Activated CD4-positive, alpha-beta memory T cell treated with anti-CD3 and anti-CD28 coated beads for 36 hours (primary cell): ENCODE data around the gene ARFGEF2. TPM values are rescaled to one million over a fixed set of nuclear protein-coding genes. Genes with fewer than 3 reads are reported as not detected.

Experiments
- CTCF ChIA-PET: fragments of 350-600 bp; sonication (Branson Sonifier 250); formaldehyde crosslinking; loops from one replicate; lab custom pipeline; 2021; ENCODE audit warnings: antibody characterized with exemption, inconsistent platforms; lab: Charles Lee
- POLR2A ChIA-PET: fragments of 350-600 bp; sonication (Branson Sonifier 250); formaldehyde crosslinking; loops from one replicate; lab custom pipeline; 2021; ENCODE audit warnings: antibody characterized with exemption; lab: Charles Lee
- DNase-seq: peaks from one replicate; pipeline ENCODE4 v3.0.0-alpha.2; 2020
- H3K27ac Mint-ChIP-seq: one replicate; pipeline ENCODE4 v1.8.0; 2021; ENCODE audit warnings: mixed read lengths
- H3K27me3 Mint-ChIP-seq: one replicate; pipeline ENCODE4 v1.8.0; 2021; ENCODE audit warnings: mixed read lengths
- H3K36me3 Mint-ChIP-seq: one replicate; pipeline ENCODE4 v1.8.0; 2021; ENCODE audit warnings: mixed read lengths
- H3K4me1 Mint-ChIP-seq: one replicate; pipeline ENCODE4 v1.8.0; 2021; ENCODE audit warnings: low read depth, mixed read lengths
- H3K4me3 Mint-ChIP-seq: one replicate; pipeline ENCODE4 v1.8.0; 2021; ENCODE audit warnings: mild to moderate bottlenecking, mixed read lengths
- H3K9me3 Mint-ChIP-seq: one replicate; pipeline ENCODE4 v1.8.0; 2021; ENCODE audit warnings: mixed read lengths
- intact Hi-C: fragments of 100-400 bp; cut with micrococcal nuclease; formaldehyde crosslinking; loops from one replicate; pipeline ENCODE4 v1.15.1; 2023
- total RNA-seq, 2 experiments: library from RNA; stranded (reverse); gene quantifications; one replicate each; pipeline ENCODE4 v1.2.3, GENCODE V29; 2021

Gene ARFGEF2
- total RNA-seq, 2 experiments from 2014 or later: 21.9 to 22.1 TPM

- DNase-seq: no peak
- Mint-ChIP-seq H3K27ac (peak overlapping the region; percentile 90), H3K9me3 (no peaks in the 10 kb centered on the region), H3K4me1 (peaks cover 38% of the 10 kb centered on the region), H3K36me3 (no peaks in the 10 kb centered on the region), H3K27me3 (no peaks in the 10 kb centered on the region), H3K4me3 (peak overlapping the region; percentile 91)
- POLR2A ChIA-PET: interaction anchor here (1.1 kb wide), 1 partner anchor 9 kb away, joined by 3 read pairs; no protein-coding TSS in a partner anchor
- intact Hi-C loops: loop anchor here (5.0 kb wide), 3 partner anchors 93 to 357 kb away; partner anchors contain the start of genes CSE1L, PREX1 and ZNFX1
- CTCF ChIA-PET: interaction anchor here (1.5 to 2.1 kb wide), 2 partner anchors 10 to 262 kb away, joined by 4 to 7 read pairs; no protein-coding TSS in a partner anchor
Observed at GRCh38 chr20:48919882-48920526, 1.5 kb upstream of the ARFGEF2 start.

GRCh38 chr20:48920527-48921167 is 864 bp upstream of the ARFGEF2 start:
- Mint-ChIP-seq H3K27ac (peak overlapping the region; percentile 90), H3K36me3 (no peaks in the 10 kb centered on the region), H3K9me3 (no peaks in the 10 kb centered on the region), H3K4me1 (peaks cover 40% of the 10 kb centered on the region), H3K27me3 (no peaks in the 10 kb centered on the region), H3K4me3 (peak overlapping the region; percentile 91)
- intact Hi-C loops: loop anchor here (5.0 kb wide), 3 partner anchors 93 to 357 kb away; partner anchors contain the start of genes CSE1L, PREX1 and ZNFX1
- CTCF ChIA-PET: interaction anchor here (1.5 to 2.1 kb wide), 2 partner anchors 11 to 263 kb away, joined by 4 to 7 read pairs; no protein-coding TSS in a partner anchor
- DNase-seq: no peak
- POLR2A ChIA-PET: interaction anchor here (1.1 kb wide), 1 partner anchor 8 kb away, joined by 3 read pairs; no protein-coding TSS in a partner anchor

DNA sequence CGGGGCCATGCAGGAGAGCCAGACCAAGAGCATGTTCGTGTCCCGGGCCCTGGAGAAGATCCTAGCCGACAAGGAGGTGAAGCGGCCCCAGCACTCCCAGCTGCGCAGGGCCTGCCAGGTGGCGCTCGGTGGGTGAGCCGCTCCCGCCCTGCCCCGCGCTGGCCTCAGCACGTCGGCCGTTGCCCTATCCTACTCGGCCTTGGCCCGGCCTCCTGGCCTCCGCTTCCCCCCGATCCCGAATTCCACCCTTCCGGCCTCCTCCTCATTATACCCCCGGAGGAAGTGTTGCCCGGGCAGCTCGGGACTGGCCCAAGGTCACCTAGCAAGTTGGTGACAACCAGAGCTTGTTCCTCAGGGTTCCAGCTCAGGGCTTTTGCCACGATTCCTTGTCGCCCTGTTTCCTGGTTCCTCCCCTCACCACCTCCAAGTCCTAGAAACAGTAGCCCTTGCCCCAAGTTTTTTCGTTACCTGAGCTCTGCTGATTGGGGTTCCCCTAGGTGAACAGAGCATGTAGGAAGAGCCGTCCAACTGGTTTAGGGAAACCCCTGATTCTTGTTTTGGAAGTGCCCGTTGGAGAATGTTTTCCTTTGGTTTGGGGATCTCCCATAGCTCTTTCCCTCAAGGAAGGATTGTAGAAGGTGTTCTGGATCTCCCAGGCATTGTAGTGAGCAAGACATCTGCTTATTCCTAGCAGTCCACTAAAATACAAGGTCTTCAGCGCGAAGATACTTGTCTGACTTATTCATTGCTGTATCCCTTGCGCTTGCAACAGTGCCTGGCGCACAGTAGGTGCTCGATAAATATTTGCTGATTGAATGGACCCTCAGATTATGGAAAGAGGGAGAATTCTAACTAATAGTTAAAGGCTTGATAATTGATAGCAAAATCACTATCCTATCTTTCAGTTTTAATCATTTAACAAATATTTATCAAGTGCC is 641 bp downstream of the ARFGEF2 start:
- Mint-ChIP-seq H3K9me3 (no peaks in the 10 kb centered on the region), H3K27me3 (no peaks in the 10 kb centered on the region), H3K36me3 (peaks cover 4% of the 10 kb centered on the region), H3K4me1 (peaks cover 55% of the 10 kb centered on the region), H3K4me3 (peak overlapping the region; percentile 88), H3K27ac (peak overlapping the region; percentile 88)
- no peak for DNase-seq
- ChIA-PET POLR2A (interaction anchor here (0.8 to 1.2 kb wide), 5 partner anchors 60 to 124 kb away, joined by 3 to 4 read pairs (median 3); partner anchors contain the start of gene CSE1L), CTCF (interaction anchor here (0.6 to 2.0 kb wide), 6 partner anchors 17 to 302 kb away, joined by 3 to 11 read pairs (median 3); partner anchors contain the start of gene CSE1L)
- intact Hi-C loops: loop anchor here (5.0 kb wide), 3 partner anchors 95 to 355 kb away; partner anchors contain the start of genes CSE1L, PREX1 and ZNFX1

DNA sequence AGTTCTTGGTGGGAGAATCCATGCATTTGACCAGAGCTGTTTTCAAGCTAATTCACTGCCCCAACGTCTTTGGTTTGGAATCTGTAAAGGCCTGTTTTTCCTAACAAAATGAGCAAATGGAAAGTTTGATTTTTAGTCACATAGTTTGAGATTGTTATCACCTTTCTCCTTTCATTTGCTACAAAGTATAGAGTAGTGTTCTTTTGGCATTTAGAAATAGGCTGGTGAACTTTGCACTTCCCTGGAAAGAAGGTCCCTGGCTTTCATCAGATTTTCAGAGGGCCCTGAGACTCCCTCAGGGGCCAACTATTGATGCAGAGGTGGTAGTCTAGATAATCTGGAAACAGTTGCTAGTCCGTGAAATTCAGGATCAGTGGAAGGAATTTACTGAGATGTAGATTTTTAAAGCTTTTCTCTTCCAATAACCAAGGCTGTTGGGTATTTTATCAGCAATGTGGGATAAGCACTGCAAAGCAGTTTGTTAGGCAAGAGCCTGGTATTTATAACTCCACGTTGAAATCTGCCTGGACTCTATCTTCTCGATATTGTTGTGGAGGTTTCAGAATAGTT is 1.7 kb downstream of the ARFGEF2 start:
- H3K4me1 Mint-ChIP-seq: peaks cover 56% of the 10 kb centered on the region
- no peaks in the 10 kb centered on the region for H3K9me3 Mint-ChIP-seq
- ChIA-PET CTCF (interaction anchor here (1.5 to 2.0 kb wide), 2 partner anchors 266 to 303 kb away, joined by 7 to 11 read pairs; no protein-coding TSS in a partner anchor), POLR2A (interaction anchor here (1.2 kb wide), 1 partner anchor 98 kb away, joined by 3 read pairs; no protein-coding TSS in a partner anchor)
- intact Hi-C loops: loop anchor here (5.0 kb wide), 3 partner anchors 96 to 354 kb away; partner anchors contain the start of genes CSE1L, PREX1 and ZNFX1
- H3K27ac Mint-ChIP-seq: peak overlapping the region; percentile 88
- H3K27me3 Mint-ChIP-seq: no peaks in the 10 kb centered on the region
- peaks cover 4% of the 10 kb centered on the region for H3K36me3 Mint-ChIP-seq
- DNase-seq: no peak
- H3K4me3 Mint-ChIP-seq: peak overlapping the region; percentile 88

DNA sequence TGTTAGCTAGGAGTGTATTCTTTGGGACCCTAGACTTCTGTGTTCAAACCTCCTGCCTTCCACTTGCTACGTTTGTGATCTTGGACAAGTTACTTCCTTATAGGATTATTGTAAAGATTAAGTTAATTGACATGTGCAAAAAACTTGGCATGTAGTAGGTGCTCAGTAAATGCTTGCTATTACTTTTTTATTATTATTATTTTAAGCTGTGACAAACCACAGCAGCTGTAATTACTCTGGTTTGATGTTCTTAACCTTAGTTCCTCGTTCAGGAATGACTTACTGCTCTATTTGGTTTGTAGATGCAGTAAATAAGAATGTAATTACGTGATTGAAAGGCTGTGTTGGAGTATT is 3.2 kb downstream of the ARFGEF2 start:
- no peak overlapping the region for H3K4me3 Mint-ChIP-seq
- H3K36me3 Mint-ChIP-seq: peaks cover 4% of the 10 kb centered on the region
- no peak overlapping the region for H3K27ac Mint-ChIP-seq
- no peak for DNase-seq
- ChIA-PET POLR2A (no interaction called here), CTCF (no interaction called here)
- H3K4me1 Mint-ChIP-seq: peaks cover 56% of the 10 kb centered on the region
- no peaks in the 10 kb centered on the region for H3K27me3 Mint-ChIP-seq
- intact Hi-C loops: loop anchor here (5.0 kb wide), 3 partner anchors 97 to 353 kb away; partner anchors contain the start of genes CSE1L, PREX1 and ZNFX1
- no peaks in the 10 kb centered on the region for H3K9me3 Mint-ChIP-seq

DNA sequence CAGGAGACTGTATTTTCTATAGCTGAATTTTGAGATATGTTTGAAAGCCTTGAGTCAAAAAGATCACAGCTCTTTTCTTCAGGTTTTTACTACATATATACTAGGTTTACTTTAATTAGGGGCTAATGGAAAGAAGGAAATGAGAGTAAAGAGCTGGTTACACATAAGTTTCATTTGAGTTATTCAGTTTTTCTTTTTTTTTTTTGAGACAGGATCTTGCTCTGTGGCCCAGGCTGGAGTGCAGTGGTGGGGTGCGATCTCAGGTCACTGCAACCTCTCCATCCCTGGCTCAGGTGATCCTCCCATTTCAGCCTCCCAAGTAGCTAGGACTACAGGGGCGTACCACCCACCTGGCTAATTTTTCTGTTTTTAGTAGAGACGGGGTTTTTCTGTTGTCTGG is 4.8 kb downstream of the ARFGEF2 start:
- H3K9me3 Mint-ChIP-seq: no peaks in the 10 kb centered on the region
- CTCF ChIA-PET: interaction anchor here (1.5 kb wide), 1 partner anchor 269 kb away, joined by 7 read pairs; no protein-coding TSS in a partner anchor
- DNase-seq: no peak
- POLR2A ChIA-PET: no interaction called here
- intact Hi-C loops: no loop called here
- peaks cover 47% of the 10 kb centered on the region for H3K4me1 Mint-ChIP-seq
- H3K36me3 Mint-ChIP-seq: peaks cover 4% of the 10 kb centered on the region
- H3K27me3 Mint-ChIP-seq: no peaks in the 10 kb centered on the region
- no peak overlapping the region for H3K27ac Mint-ChIP-seq
- no peak overlapping the region for H3K4me3 Mint-ChIP-seq

GRCh38 chr20:48926821-48927220 is 5.3 kb downstream of the ARFGEF2 start:
- ChIA-PET POLR2A (no interaction called here), CTCF (interaction anchor here (1.5 kb wide), 1 partner anchor 269 kb away, joined by 7 read pairs; no protein-coding TSS in a partner anchor)
- peaks cover 47% of the 10 kb centered on the region for H3K4me1 Mint-ChIP-seq
- peaks cover 4% of the 10 kb centered on the region for H3K36me3 Mint-ChIP-seq
- H3K27ac Mint-ChIP-seq: no peak overlapping the region
- no peak overlapping the region for H3K4me3 Mint-ChIP-seq
- H3K27me3 Mint-ChIP-seq: no peaks in the 10 kb centered on the region
- no peak for DNase-seq
- H3K9me3 Mint-ChIP-seq: no peaks in the 10 kb centered on the region
- intact Hi-C loops: no loop called here

DNA sequence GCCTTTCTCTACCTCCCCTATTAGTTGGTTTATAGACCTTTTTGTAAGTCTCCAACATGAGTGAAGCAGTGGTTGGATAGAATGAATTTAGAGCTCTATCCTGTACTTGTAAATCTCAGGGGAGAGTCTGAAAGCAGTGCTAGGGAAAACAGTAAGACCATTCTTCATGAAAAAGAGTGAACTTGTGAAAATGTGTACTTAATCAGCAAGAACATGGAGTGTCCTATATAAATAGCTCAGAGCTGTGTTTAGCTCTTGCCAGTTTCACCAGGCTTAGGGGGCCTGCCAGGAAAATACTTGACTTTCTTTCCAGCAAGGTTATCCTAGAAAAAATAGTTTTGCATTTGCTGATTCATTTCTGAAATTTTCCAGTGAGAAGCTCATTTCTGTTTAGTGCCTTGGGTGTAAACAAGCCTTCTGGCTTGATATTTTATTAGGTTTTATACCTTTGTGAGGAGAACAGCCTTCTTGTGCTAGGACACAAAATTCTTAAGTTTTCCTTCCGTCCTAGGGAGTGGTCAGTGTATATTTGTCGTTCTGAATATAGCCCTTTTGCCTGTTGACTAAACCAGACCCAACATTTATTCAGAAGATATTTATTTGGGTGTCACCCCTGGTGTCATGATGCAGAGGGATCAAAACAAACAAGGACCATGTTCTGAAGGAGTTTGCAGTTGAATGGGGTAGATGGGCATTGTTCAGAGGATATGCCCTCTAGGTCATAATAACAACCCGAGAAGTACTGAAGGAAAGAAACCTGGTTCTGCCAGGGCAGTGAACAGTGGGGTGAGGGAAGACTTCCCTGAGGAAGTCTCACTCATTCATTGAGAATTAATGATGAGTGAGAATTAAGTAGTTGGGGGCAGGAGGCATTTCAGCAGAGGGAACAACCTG is 7.6 kb downstream of the ARFGEF2 start:
- Mint-ChIP-seq H3K36me3 (peaks cover 4% of the 10 kb centered on the region), H3K27me3 (no peaks in the 10 kb centered on the region), H3K4me1 (peaks cover 30% of the 10 kb centered on the region), H3K4me3 (no peak overlapping the region), H3K9me3 (no peaks in the 10 kb centered on the region), H3K27ac (no peak overlapping the region)
- no peak for DNase-seq
- POLR2A ChIA-PET: interaction anchor here (0.7 kb wide), 1 partner anchor 9 kb away, joined by 3 read pairs; no protein-coding TSS in a partner anchor
- CTCF ChIA-PET: interaction anchor here (0.9 to 1.0 kb wide), 2 partner anchors 24 to 271 kb away, joined by 3 to 4 read pairs; no protein-coding TSS in a partner anchor
- intact Hi-C loops: no loop called here

GRCh38 chr20:48930035-48930434 is 8.5 kb downstream of the ARFGEF2 start:
- peaks cover 30% of the 10 kb centered on the region for H3K4me1 Mint-ChIP-seq
- peaks cover 5% of the 10 kb centered on the region for H3K36me3 Mint-ChIP-seq
- no peaks in the 10 kb centered on the region for H3K9me3 Mint-ChIP-seq
- DNase-seq: no peak
- no peaks in the 10 kb centered on the region for H3K27me3 Mint-ChIP-seq
- CTCF ChIA-PET: no interaction called here
- no peak overlapping the region for H3K4me3 Mint-ChIP-seq
- intact Hi-C loops: no loop called here
- POLR2A ChIA-PET: no interaction called here
- no peak overlapping the region for H3K27ac Mint-ChIP-seq

GRCh38 chr20:48930878-48931277 is 9.4 kb downstream of the ARFGEF2 start:
- H3K9me3 Mint-ChIP-seq: no peaks in the 10 kb centered on the region
- no peaks in the 10 kb centered on the region for H3K27me3 Mint-ChIP-seq
- H3K27ac Mint-ChIP-seq: no peak overlapping the region
- peaks cover 26% of the 10 kb centered on the region for H3K4me1 Mint-ChIP-seq
- ChIA-PET POLR2A (no interaction called here), CTCF (no interaction called here)
- intact Hi-C loops: no loop called here
- no peak overlapping the region for H3K4me3 Mint-ChIP-seq
- H3K36me3 Mint-ChIP-seq: peaks cover 5% of the 10 kb centered on the region
- DNase-seq: no peak
